HepG2 (cell line): Measurements from ENCODE around the gene LCK. TPM values are rescaled to one million over a fixed set of nuclear protein-coding genes. Genes with fewer than 3 reads are reported as not detected.

ENCODE experiments used
- ADNP ChIP-seq: sonication (generic); formaldehyde crosslinking; IDR thresholded peaks from 2 replicates; pipeline ENCODE4 v1.4.0; 2020; ENCODE audit warnings: missing genetic modification reagents
- HOXA5 ChIP-seq: sonication (generic); formaldehyde crosslinking; IDR thresholded peaks from 2 replicates; pipeline ENCODE4 v1.4.0; 2020; ENCODE audit warnings: missing genetic modification reagents
- KDM4B ChIP-seq: sonication (generic); formaldehyde crosslinking; IDR thresholded peaks from 2 replicates; pipeline ENCODE4 v1.4.0; 2020; ENCODE audit warnings: missing genetic modification reagents
- RERE ChIP-seq: IDR thresholded peaks from 2 replicates; pipeline ENCODE4 v1.6.1; 2016; ENCODE audit warnings: low read depth, missing genetic modification reagents, missing compliant biosample characterization
- SIX1 ChIP-seq: sonication (generic); formaldehyde crosslinking; IDR thresholded peaks from 2 replicates; pipeline ENCODE4 v1.4.0; 2020; ENCODE audit warnings: missing genetic modification reagents, borderline replicate concordance
- TEF ChIP-seq: sonication (generic); formaldehyde crosslinking; IDR thresholded peaks from 2 replicates; pipeline ENCODE4 v1.5.0; 2020; ENCODE audit warnings: missing genetic modification reagents
- TFDP2 ChIP-seq: sonication (generic); formaldehyde crosslinking; IDR thresholded peaks from 2 replicates; pipeline ENCODE4 v1.4.0; 2020; ENCODE audit warnings: missing genetic modification reagents
- YEATS4 ChIP-seq: sonication (generic); formaldehyde crosslinking; IDR thresholded peaks from 2 replicates; pipeline ENCODE4 v1.4.0; 2020; ENCODE audit warnings: missing genetic modification reagents, borderline replicate concordance
- ZBTB14 ChIP-seq: sonication (generic); formaldehyde crosslinking; IDR thresholded peaks from 2 replicates; pipeline ENCODE4 v1.4.0; 2020; ENCODE audit warnings: missing genetic modification reagents
- ZBTB46 ChIP-seq: sonication (generic); formaldehyde crosslinking; IDR thresholded peaks from 2 replicates; pipeline ENCODE4 v1.4.0; 2020; ENCODE audit warnings: mild to moderate bottlenecking, missing genetic modification reagents, borderline replicate concordance
- ZNF430 ChIP-seq: sonication (generic); formaldehyde crosslinking; IDR thresholded peaks from 2 replicates; pipeline ENCODE4 v1.9.0; 2021; ENCODE audit warnings: mild to moderate bottlenecking, missing genetic modification reagents
- ZNF512 ChIP-seq: sonication (generic); formaldehyde crosslinking; IDR thresholded peaks from 2 replicates; pipeline ENCODE4 v1.4.0; 2020; ENCODE audit warnings: mild to moderate bottlenecking, missing genetic modification reagents
- ZNF782 ChIP-seq: sonication (generic); formaldehyde crosslinking; IDR thresholded peaks from 2 replicates; pipeline ENCODE4 v1.4.0; 2020; ENCODE audit warnings: missing genetic modification reagents, mild to moderate bottlenecking, borderline replicate concordance
- polyA plus RNA-seq, 8 experiments: library from polyadenylated mRNA; depleted of rRNA in 3 of 8; stranded (reverse) in 7 of 8; unstranded in 1 of 8; fragments of >200 nt; fragmentation: Illumina TruSeq in 4 of 8; extraction: Trizol in 4 of 8; gene quantifications; 2 replicates each; pipeline versions ENCODE4 v1.2.1 to v1.2.3, GENCODE V29; 2011 to 2016; ENCODE audit warnings: low read depth in 4 of 8, missing spikeins in 1 of 8, mixed read lengths in 1 of 8; ENCODE audit not compliant: insufficient read depth in 1 of 8
- total RNA-seq, 5 experiments: library from RNA; depleted of rRNA; stranded (reverse); fragments of >200 nt; fragmentation: Illumina TruSeq; extraction: Trizol; gene quantifications; 2 replicates each; pipeline ENCODE4 v1.2.3, GENCODE V29; 2016; ENCODE audit warnings: low read depth in 1 of 5

LCK gene
- total and polyA plus RNA-seq, 2 of the 13 experiments (the other 11 are each of a cell fraction or from before 2014, with no cell fraction given) = 0.93 to 1.8 TPM

- TF ChIP-seq RERE = no peak
- peak; percentile 37; the same call in 1 of the 2 replicates for TF ChIP-seq TFDP2
- TF ChIP-seq SIX1 (CRISPR knock-in tag) = no peak
- TF ChIP-seq TEF (CRISPR knock-in tag) = no peak
- no peak for TF ChIP-seq ZNF430 (CRISPR knock-in tag)
- TF ChIP-seq ZBTB46 (CRISPR knock-in tag) = no peak
- TF ChIP-seq ZNF512 (CRISPR knock-in tag) = no peak
- no peak for TF ChIP-seq ZBTB14 (CRISPR knock-in tag)
- 0 out of 2 replicates have a peak, but pooled peaks have one; percentile 44 for TF ChIP-seq HOXA5 (CRISPR knock-in tag)
- TF ChIP-seq YEATS4 (CRISPR knock-in tag) = peak; percentile 38; the same call in 1 of the 2 replicates
- TF ChIP-seq ADNP = no peak
- TF ChIP-seq ZNF782 (CRISPR knock-in tag) = peak; percentile 80; the same call in 1 of the 2 replicates
- 0 out of 2 replicates have a peak, but pooled peaks have one; percentile 10 for TF ChIP-seq KDM4B (CRISPR knock-in tag)
Observed at GRCh38 chr1:32241001-32241763, 9.9 kb upstream of the LCK start (continued).
